OCI-LY1 (cell line): ENCODE data around the gene GRPEL2.

Experiments
- H2AFZ ChIP-seq: fragments of 200-600 bp; sonication (generic), shearing (Covaris generic); 2 replicates; pipeline ENCODE4 v1.6.0; 2014; ENCODE audit warnings: antibody characterized with exemption, mild to moderate bottlenecking, low read length
- H3F3A ChIP-seq: fragments of 200-600 bp; sonication (generic), shearing (Covaris generic); 2 replicates; pipeline ENCODE4 v1.6.0; 2014; ENCODE audit warnings: mild to moderate bottlenecking, antibody characterized with exemption, low read length, moderate library complexity; ENCODE audit not compliant: insufficient read depth
- H3K27ac ChIP-seq: fragments of 200-600 bp; sonication (generic); 2 replicates; pipeline ENCODE4 v1.5.1; 2014; ENCODE audit warnings: low read length, mixed run types, mild to moderate bottlenecking, low read depth; ENCODE audit not compliant: poor library complexity, severe bottlenecking
- H3K27me3 ChIP-seq: fragments of 200-600 bp; sonication (generic); 2 replicates; pipeline ENCODE4 v1.6.0; 2014; ENCODE audit warnings: antibody characterized with exemption, mild to moderate bottlenecking, low read length, moderate library complexity; ENCODE audit not compliant: insufficient read depth
- H3K36me3 ChIP-seq: fragments of 200-600 bp; sonication (generic); 2 replicates; pipeline ENCODE4 v1.6.1; 2014; ENCODE audit warnings: mild to moderate bottlenecking, antibody characterized with exemption, low read length, moderate library complexity, mixed read lengths; ENCODE audit not compliant: insufficient read depth
- H3K4me1 ChIP-seq: fragments of 200-600 bp; sonication (generic); 2 replicates; pipeline ENCODE4 v1.5.1; 2014; ENCODE audit warnings: mild to moderate bottlenecking, low read length, moderate library complexity; ENCODE audit not compliant: insufficient read depth, severe bottlenecking
- H3K4me2 ChIP-seq: fragments of 200-600 bp; sonication (generic), shearing (Covaris generic); 2 replicates; pipeline ENCODE4 v1.6.1; 2014; ENCODE audit warnings: low read length
- H3K4me3 ChIP-seq: fragments of 200-600 bp; sonication (generic); 2 replicates; pipeline ENCODE4 v1.5.1; 2014; ENCODE audit warnings: low read length, low read depth, mild to moderate bottlenecking, mixed read lengths; ENCODE audit not compliant: poor library complexity, severe bottlenecking
- H3K79me2 ChIP-seq: fragments of 200-600 bp; shearing (Covaris generic); 2 replicates; pipeline ENCODE4 v1.6.1; 2016; ENCODE audit warnings: mixed run types, low read length, mixed read lengths; ENCODE audit not compliant: insufficient read depth
- H3K9ac ChIP-seq: fragments of 200-600 bp; sonication (generic), shearing (Covaris generic); 2 replicates; pipeline ENCODE4 v1.6.1; 2014; ENCODE audit warnings: mild to moderate bottlenecking, low read length, mixed read lengths
- H3K9me2 ChIP-seq: fragments of 200-600 bp; sonication (generic), shearing (Covaris generic); 2 replicates; pipeline ENCODE4 v1.6.1; 2014; ENCODE audit warnings: low read depth, mild to moderate bottlenecking, low read length, mixed read lengths
- H3K9me3 ChIP-seq: fragments of 200-600 bp; shearing (Covaris generic); 2 replicates; pipeline ENCODE4 v1.6.1; 2014; ENCODE audit warnings: low read length, mixed read lengths
- H4K20me1 ChIP-seq: fragments of 200-600 bp; sonication (generic), shearing (Covaris generic); 2 replicates; pipeline ENCODE4 v1.6.0; 2016; ENCODE audit warnings: mild to moderate bottlenecking, low read length; ENCODE audit not compliant: insufficient read depth
- CTCF ChIP-seq: fragments of 200-600 bp; sonication (generic), shearing (Covaris generic); IDR thresholded peaks from 2 replicates; pipeline ENCODE4 v1.5.1; 2017; ENCODE audit warnings: mild to moderate bottlenecking, antibody characterized with exemption, low read length, moderate library complexity, mixed read lengths
- EZH2 ChIP-seq: fragments of 200-600 bp; sonication (generic), shearing (Covaris generic); IDR thresholded peaks from 2 replicates; pipeline ENCODE4 v1.8.0; 2017; ENCODE audit warnings: borderline replicate concordance, mixed run types, mild to moderate bottlenecking, antibody characterized with exemption, low read length, moderate library complexity, mixed read lengths

Gene GRPEL2

GRCh38 chr5:149310488-149310887, 34.8 kb upstream of the GRPEL2 start:
- H2AFZ ChIP-seq = no peak overlapping the region

GRCh38 chr5:149310947-149311658, 34.2 kb upstream of the GRPEL2 start:
- Histone ChIP-seq H3K36me3 (no peaks in the 10 kb centered on the region), H3K79me2 (no peaks in the 10 kb centered on the region), H3K4me3 (no peak overlapping the region), H3K27ac (no peak overlapping the region), H3K9me2 (no peaks in the 10 kb centered on the region), H4K20me1 (no peaks in the 10 kb centered on the region), H3K9me3 (no peaks in the 10 kb centered on the region), H3K4me2 (no peak overlapping the region), H3F3A (no peaks in the 10 kb centered on the region), H3K27me3 (0 out of 2 replicates have a peak, but pooled peaks cover 10% of the 10 kb centered on the region), H3K4me1 (no peaks in the 10 kb centered on the region), H3K9ac (no peak overlapping the region), H2AFZ (no peak overlapping the region)
- TF ChIP-seq CTCF (no peak), EZH2 (no peak)

More at GRCh38 chr5:149310488-149310887, 34.8 kb upstream of the GRPEL2 start:
- no peaks in the 10 kb centered on the region for H3F3A ChIP-seq
- H3K36me3 ChIP-seq = no peaks in the 10 kb centered on the region
- no peak overlapping the region for H3K4me2 ChIP-seq
- H3K27ac ChIP-seq = no peak overlapping the region
- no peaks in the 10 kb centered on the region for H3K9me3 ChIP-seq
- H3K4me1 ChIP-seq = no peaks in the 10 kb centered on the region
- no peak overlapping the region for H3K4me3 ChIP-seq
- peaks cover 10% of the 10 kb centered on the region; the same call in 1 of the 2 replicates for H3K27me3 ChIP-seq
- TF ChIP-seq CTCF (no peak), EZH2 (no peak)
- no peaks in the 10 kb centered on the region for H3K9me2 ChIP-seq
- H3K79me2 ChIP-seq = no peaks in the 10 kb centered on the region
- H4K20me1 ChIP-seq = no peaks in the 10 kb centered on the region
- H3K9ac ChIP-seq = no peak overlapping the region

- TF ChIP-seq CTCF (no peak), EZH2 (no peak)
- Histone ChIP-seq H3K9me2 (no peaks in the 10 kb centered on the region), H3K4me2 (no peak overlapping the region), H3K4me3 (no peak overlapping the region), H3F3A (no peaks in the 10 kb centered on the region), H3K27me3 (0 out of 2 replicates have a peak, but pooled peaks cover 10% of the 10 kb centered on the region), H3K27ac (no peak overlapping the region), H3K79me2 (no peaks in the 10 kb centered on the region), H2AFZ (no peak overlapping the region), H3K9me3 (no peaks in the 10 kb centered on the region), H3K36me3 (no peaks in the 10 kb centered on the region), H4K20me1 (no peaks in the 10 kb centered on the region), H3K4me1 (no peaks in the 10 kb centered on the region), H3K9ac (no peak overlapping the region)
Measured at GRCh38 chr5:149313151-149313841, 32.0 kb upstream of the GRPEL2 start.
